Measurements from ENCODE around the gene FOXC1.
A peak's percentile ranks its signal among the peaks of the same experiment; 100 is the strongest.

Gene FOXC1

DNA sequence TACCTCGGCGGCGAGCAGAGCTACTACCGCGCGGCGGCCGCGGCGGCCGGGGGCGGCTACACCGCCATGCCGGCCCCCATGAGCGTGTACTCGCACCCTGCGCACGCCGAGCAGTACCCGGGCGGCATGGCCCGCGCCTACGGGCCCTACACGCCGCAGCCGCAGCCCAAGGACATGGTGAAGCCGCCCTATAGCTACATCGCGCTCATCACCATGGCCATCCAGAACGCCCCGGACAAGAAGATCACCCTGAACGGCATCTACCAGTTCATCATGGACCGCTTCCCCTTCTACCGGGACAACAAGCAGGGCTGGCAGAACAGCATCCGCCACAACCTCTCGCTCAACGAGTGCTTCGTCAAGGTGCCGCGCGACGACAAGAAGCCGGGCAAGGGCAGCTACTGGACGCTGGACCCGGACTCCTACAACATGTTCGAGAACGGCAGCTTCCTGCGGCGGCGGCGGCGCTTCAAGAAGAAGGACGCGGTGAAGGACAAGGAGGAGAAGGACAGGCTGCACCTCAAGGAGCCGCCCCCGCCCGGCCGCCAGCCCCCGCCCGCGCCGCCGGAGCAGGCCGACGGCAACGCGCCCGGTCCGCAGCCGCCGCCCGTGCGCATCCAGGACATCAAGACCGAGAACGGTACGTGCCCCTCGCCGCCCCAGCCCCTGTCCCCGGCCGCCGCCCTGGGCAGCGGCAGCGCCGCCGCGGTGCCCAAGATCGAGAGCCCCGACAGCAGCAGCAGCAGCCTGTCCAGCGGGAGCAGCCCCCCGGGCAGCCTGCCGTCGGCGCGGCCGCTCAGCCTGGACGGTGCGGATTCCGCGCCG, 994 bp downstream of the FOXC1 start:
- Histone ChIP-seq H3K9me3 (ENCODE audit: control insufficient read depth, low read depth, low read length) (peaks cover 5% of the 10 kb centered on the region), H3K27ac (ENCODE audit: low read length) (no peak overlapping the region), H3K4me1 (ENCODE audit: control insufficient read depth, low read depth, low read length) (peaks cover 32% of the 10 kb centered on the region), H3K27me3 (ENCODE audit: control insufficient read depth, insufficient read depth, low read length) (peaks cover 97% of the 10 kb centered on the region), H3K36me3 (ENCODE audit: control insufficient read depth, low read depth, low read length) (no peaks in the 10 kb centered on the region), H3K9ac (ENCODE audit: low read length) (no peak overlapping the region), H3K4me3 (ENCODE audit: low read length) (no peak overlapping the region)

DNA sequence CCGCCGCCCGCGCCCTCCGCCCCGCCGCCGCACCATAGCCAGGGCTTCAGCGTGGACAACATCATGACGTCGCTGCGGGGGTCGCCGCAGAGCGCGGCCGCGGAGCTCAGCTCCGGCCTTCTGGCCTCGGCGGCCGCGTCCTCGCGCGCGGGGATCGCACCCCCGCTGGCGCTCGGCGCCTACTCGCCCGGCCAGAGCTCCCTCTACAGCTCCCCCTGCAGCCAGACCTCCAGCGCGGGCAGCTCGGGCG, 1.5 kb downstream of the FOXC1 start:
- Histone ChIP-seq H3K4me1 (ENCODE audit: control insufficient read depth, low read depth, low read length) (peaks cover 26% of the 10 kb centered on the region), H3K9me3 (ENCODE audit: control insufficient read depth, low read depth, low read length) (peaks cover 7% of the 10 kb centered on the region), H3K27me3 (ENCODE audit: control insufficient read depth, insufficient read depth, low read length) (peaks cover 97% of the 10 kb centered on the region), H3K4me3 (ENCODE audit: low read length) (no peak overlapping the region), H3K9ac (ENCODE audit: low read length) (no peak overlapping the region), H3K27ac (ENCODE audit: low read length) (no peak overlapping the region), H3K36me3 (ENCODE audit: control insufficient read depth, low read depth, low read length) (no peaks in the 10 kb centered on the region)

DNA sequence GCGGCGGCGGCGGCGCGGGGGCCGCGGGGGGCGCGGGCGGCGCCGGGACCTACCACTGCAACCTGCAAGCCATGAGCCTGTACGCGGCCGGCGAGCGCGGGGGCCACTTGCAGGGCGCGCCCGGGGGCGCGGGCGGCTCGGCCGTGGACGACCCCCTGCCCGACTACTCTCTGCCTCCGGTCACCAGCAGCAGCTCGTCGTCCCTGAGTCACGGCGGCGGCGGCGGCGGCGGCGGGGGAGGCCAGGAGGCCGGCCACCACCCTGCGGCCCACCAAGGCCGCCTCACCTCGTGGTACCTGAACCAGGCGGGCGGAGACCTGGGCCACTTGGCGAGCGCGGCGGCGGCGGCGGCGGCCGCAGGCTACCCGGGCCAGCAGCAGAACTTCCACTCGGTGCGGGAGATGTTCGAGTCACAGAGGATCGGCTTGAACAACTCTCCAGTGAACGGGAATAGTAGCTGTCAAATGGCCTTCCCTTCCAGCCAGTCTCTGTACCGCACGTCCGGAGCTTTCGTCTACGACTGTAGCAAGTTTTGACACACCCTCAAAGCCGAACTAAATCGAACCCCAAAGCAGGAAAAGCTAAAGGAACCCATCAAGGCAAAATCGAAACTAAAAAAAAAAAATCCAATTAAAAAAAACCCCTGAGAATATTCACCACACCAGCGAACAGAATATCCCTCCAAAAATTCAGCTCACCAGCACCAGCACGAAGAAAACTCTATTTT, 2.0 kb downstream of the FOXC1 start:
- Histone ChIP-seq H3K9ac (ENCODE audit: low read length) (no peak overlapping the region), H3K4me3 (ENCODE audit: low read length) (no peak overlapping the region), H3K27me3 (ENCODE audit: control insufficient read depth, insufficient read depth, low read length) (peaks cover 97% of the 10 kb centered on the region), H3K36me3 (ENCODE audit: control insufficient read depth, low read depth, low read length) (no peaks in the 10 kb centered on the region), H3K27ac (ENCODE audit: low read length) (no peak overlapping the region), H3K4me1 (ENCODE audit: control insufficient read depth, low read depth, low read length) (peaks cover 21% of the 10 kb centered on the region), H3K9me3 (ENCODE audit: control insufficient read depth, low read depth, low read length) (peaks cover 7% of the 10 kb centered on the region)

DNA sequence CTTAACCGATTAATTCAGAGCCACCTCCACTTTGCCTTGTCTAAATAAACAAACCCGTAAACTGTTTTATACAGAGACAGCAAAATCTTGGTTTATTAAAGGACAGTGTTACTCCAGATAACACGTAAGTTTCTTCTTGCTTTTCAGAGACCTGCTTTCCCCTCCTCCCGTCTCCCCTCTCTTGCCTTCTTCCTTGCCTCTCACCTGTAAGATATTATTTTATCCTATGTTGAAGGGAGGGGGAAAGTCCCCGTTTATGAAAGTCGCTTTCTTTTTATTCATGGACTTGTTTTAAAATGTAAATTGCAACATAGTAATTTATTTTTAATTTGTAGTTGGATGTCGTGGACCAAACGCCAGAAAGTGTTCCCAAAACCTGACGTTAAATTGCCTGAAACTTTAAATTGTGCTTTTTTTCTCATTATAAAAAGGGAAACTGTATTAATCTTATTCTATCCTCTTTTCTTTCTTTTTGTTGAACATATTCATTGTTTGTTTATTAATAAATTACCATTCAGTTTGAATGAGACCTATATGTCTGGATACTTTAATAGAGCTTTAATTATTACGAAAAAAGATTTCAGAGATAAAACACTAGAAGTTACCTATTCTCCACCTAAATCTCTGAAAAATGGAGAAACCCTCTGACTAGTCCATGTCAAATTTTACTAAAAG, 2.7 kb downstream of the FOXC1 start:
- Histone ChIP-seq H3K27ac (ENCODE audit: low read length) (no peak overlapping the region), H3K9ac (ENCODE audit: low read length) (no peak overlapping the region), H3K9me3 (ENCODE audit: control insufficient read depth, low read depth, low read length) (peaks cover 7% of the 10 kb centered on the region), H3K4me1 (ENCODE audit: control insufficient read depth, low read depth, low read length) (peaks cover 15% of the 10 kb centered on the region), H3K36me3 (ENCODE audit: control insufficient read depth, low read depth, low read length) (no peaks in the 10 kb centered on the region), H3K4me3 (ENCODE audit: low read length) (no peak overlapping the region), H3K27me3 (ENCODE audit: control insufficient read depth, insufficient read depth, low read length) (peaks cover 97% of the 10 kb centered on the region)

DNA sequence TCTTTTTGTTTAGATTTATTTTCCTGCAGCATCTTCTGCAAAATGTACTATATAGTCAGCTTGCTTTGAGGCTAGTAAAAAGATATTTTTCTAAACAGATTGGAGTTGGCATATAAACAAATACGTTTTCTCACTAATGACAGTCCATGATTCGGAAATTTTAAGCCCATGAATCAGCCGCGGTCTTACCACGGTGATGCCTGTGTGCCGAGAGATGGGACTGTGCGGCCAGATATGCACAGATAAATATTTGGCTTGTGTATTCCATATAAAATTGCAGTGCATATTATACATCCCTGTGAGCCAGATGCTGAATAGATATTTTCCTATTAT, 3.2 kb downstream of the FOXC1 start:
- Histone ChIP-seq H3K9ac (ENCODE audit: low read length) (no peak overlapping the region), H3K4me1 (ENCODE audit: control insufficient read depth, low read depth, low read length) (peaks cover 13% of the 10 kb centered on the region), H3K27ac (ENCODE audit: low read length) (no peak overlapping the region), H3K36me3 (ENCODE audit: control insufficient read depth, low read depth, low read length) (no peaks in the 10 kb centered on the region), H3K4me3 (ENCODE audit: low read length) (no peak overlapping the region), H3K9me3 (ENCODE audit: control insufficient read depth, low read depth, low read length) (peaks cover 7% of the 10 kb centered on the region), H3K27me3 (ENCODE audit: control insufficient read depth, insufficient read depth, low read length) (peaks cover 97% of the 10 kb centered on the region)

DNA sequence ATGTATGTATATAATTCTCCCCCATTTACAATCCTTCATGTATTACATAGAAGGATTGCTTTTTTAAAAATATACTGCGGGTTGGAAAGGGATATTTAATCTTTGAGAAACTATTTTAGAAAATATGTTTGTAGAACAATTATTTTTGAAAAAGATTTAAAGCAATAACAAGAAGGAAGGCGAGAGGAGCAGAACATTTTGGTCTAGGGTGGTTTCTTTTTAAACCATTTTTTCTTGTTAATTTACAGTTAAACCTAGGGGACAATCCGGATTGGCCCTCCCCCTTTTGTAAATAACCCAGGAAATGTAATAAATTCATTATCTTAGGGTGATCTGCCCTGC, 3.6 kb downstream of the FOXC1 start:
- Histone ChIP-seq H3K27ac (ENCODE audit: low read length) (no peak overlapping the region), H3K9me3 (ENCODE audit: control insufficient read depth, low read depth, low read length) (peaks cover 7% of the 10 kb centered on the region), H3K36me3 (ENCODE audit: control insufficient read depth, low read depth, low read length) (no peaks in the 10 kb centered on the region), H3K4me1 (ENCODE audit: control insufficient read depth, low read depth, low read length) (peaks cover 10% of the 10 kb centered on the region), H3K4me3 (ENCODE audit: low read length) (no peak overlapping the region), H3K27me3 (ENCODE audit: control insufficient read depth, insufficient read depth, low read length) (peaks cover 97% of the 10 kb centered on the region), H3K9ac (ENCODE audit: low read length) (no peak overlapping the region)

DNA sequence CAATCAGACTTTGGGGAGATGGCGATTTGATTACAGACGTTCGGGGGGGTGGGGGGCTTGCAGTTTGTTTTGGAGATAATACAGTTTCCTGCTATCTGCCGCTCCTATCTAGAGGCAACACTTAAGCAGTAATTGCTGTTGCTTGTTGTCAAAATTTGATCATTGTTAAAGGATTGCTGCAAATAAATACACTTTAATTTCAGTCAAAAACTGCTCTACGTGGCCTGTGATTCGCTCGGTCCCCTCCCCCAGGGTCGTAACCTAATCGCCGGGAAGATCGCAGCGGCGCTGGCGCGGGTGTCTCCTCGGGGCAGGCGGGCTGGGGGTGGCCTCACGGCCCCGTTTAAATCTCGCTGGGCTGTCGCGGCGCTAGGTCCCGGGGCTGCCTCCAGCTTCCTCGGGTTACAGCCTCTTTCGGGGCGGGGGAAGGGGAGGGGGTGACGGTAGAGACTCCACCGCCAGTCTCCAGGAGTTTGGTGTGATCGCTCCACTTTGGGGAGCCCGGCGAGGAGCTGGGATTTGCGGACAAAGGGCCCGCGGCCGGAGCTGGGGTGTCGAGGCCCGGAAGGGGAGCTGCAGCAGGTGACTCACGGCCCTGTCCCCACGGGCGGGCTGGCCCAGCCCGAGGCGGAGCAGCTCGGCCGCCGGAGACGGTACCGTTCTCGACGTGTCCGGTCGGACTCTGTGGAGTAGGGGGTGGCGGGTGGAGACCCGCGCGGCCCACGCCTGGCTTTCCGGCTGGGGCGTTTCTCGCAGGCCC, 4.2 kb downstream of the FOXC1 start:
- Histone ChIP-seq H3K9ac (ENCODE audit: low read length) (no peak overlapping the region), H3K27me3 (ENCODE audit: control insufficient read depth, insufficient read depth, low read length) (peaks cover 97% of the 10 kb centered on the region), H3K4me3 (ENCODE audit: low read length) (peak overlapping the region; percentile 30), H3K36me3 (ENCODE audit: control insufficient read depth, low read depth, low read length) (no peaks in the 10 kb centered on the region), H3K4me1 (ENCODE audit: control insufficient read depth, low read depth, low read length) (peaks cover 10% of the 10 kb centered on the region), H3K9me3 (ENCODE audit: control insufficient read depth, low read depth, low read length) (peaks cover 7% of the 10 kb centered on the region), H3K27ac (ENCODE audit: low read length) (no peak overlapping the region)

DNA sequence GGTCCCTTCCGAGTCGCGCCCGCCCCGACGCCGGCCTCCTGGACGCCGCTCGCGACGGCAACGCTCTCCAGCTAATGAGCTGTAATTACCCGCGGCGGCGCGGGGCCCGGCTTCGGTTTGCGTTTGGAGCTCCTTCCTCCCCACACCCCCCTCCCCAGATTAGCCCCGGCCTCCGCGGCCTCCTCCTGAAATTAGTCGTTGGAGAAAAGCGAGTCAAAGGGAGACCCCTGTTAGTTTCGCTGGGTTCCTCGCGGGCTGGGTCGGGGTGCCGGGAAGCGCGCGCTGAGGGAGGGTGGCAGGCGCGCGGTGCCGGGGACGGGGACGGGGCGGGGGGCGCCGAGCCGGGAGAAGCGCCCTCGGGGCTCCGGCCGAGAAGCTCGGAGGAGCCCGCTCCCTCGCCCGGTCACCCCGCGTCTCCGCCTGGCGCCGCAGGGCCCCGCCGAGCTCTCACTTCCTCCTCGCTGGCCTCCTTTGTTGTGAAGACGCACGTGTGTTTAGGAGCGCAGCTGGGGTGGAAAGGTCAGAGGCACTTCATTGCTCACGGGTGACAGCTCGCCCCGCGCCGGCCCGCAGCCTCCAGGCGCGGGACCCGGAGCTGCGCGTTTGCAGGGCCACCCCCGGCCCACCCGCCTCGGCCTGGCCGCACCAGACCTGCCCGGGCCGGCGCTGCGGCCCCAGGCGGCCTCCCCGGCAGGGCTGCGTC, 4.9 kb downstream of the FOXC1 start:
- H3K9me3 ChIP-seq (ENCODE audit: control insufficient read depth, low read depth, low read length): peaks cover 7% of the 10 kb centered on the region
- H3K27ac ChIP-seq (ENCODE audit: low read length): no peak overlapping the region
- no peak overlapping the region for H3K9ac ChIP-seq (ENCODE audit: low read length)
- H3K27me3 ChIP-seq (ENCODE audit: control insufficient read depth, insufficient read depth, low read length): peaks cover 98% of the 10 kb centered on the region
- H3K36me3 ChIP-seq (ENCODE audit: control insufficient read depth, low read depth, low read length): no peaks in the 10 kb centered on the region
- H3K4me3 ChIP-seq (ENCODE audit: low read length): peak overlapping the region; percentile 7
- peaks cover 10% of the 10 kb centered on the region for H3K4me1 ChIP-seq (ENCODE audit: control insufficient read depth, low read depth, low read length)

DNA sequence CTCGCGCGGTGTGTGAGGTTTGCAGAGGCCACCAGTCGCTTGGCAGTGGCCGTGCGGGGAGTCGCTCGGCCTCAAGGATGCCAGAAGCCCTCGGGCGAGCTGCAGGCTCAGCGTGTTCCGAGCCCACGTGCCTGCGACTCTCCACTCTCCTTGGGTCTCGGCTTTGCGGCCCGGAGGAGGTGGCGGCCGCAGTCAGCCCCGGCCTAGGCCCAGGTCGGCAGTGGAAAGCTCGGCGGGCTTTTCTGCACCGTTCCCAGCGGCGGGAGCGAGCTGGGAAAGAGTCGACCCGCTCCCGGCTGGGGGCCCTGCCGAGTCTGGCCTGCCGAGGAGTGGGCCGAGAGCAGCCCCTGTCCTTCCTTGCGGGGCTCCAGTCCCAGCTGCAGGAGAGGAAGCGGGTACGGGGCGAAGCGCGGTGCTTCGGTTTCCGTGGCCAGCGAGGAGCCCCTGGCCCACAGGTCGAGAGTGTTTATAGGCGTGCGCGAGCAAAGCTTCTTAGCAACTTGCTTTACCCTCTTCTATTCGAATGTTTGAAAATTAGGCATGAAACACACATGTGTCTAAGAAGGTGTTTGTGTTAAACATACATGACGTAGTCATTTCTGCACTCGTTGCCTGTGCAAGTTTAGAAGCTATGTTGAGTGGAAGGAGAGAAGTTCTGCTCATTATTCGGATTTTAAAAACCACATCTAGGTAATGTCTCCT, 5.6 kb downstream of the FOXC1 start:
- Histone ChIP-seq H3K9ac (ENCODE audit: low read length) (no peak overlapping the region), H3K4me1 (ENCODE audit: control insufficient read depth, low read depth, low read length) (peaks cover 10% of the 10 kb centered on the region), H3K4me3 (ENCODE audit: low read length) (peak overlapping the region; percentile 7), H3K36me3 (ENCODE audit: control insufficient read depth, low read depth, low read length) (no peaks in the 10 kb centered on the region), H3K27ac (ENCODE audit: low read length) (no peak overlapping the region), H3K9me3 (ENCODE audit: control insufficient read depth, low read depth, low read length) (peaks cover 7% of the 10 kb centered on the region), H3K27me3 (ENCODE audit: control insufficient read depth, insufficient read depth, low read length) (peaks cover 100% of the 10 kb centered on the region)

DNA sequence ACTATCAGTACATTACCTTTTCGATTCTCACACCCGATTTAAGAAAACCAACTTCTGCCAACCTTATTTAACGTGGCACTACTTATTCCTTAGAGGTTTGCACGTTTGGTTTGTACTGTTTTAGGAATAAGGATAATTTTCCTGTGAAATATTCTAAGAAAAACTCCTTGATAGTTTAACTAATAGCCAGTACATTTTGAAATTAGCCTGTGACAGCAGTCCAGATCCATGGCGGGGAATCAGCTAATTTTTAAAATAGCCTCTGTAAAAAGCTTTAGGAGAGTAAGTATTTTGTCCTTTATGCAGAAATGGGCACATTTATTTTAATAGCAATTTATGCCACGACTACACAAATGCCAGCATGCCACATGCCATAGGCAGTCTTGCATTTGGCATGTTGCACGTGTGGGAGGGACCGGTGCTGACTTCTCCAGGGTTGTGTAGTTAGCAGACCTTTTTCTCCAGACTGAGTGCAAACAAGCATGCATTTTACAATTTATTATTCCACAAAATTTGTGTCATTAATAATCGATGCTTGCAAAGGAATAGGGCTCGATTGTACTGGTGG, 6.2 kb downstream of the FOXC1 start:
- H3K4me3 ChIP-seq (ENCODE audit: low read length): no peak overlapping the region
- H3K9me3 ChIP-seq (ENCODE audit: control insufficient read depth, low read depth, low read length): peaks cover 7% of the 10 kb centered on the region
- H3K36me3 ChIP-seq (ENCODE audit: control insufficient read depth, low read depth, low read length): no peaks in the 10 kb centered on the region
- H3K4me1 ChIP-seq (ENCODE audit: control insufficient read depth, low read depth, low read length): peaks cover 10% of the 10 kb centered on the region
- no peak overlapping the region for H3K27ac ChIP-seq (ENCODE audit: low read length)
- H3K9ac ChIP-seq (ENCODE audit: low read length): no peak overlapping the region
- H3K27me3 ChIP-seq (ENCODE audit: control insufficient read depth, insufficient read depth, low read length): peaks cover 100% of the 10 kb centered on the region
